Thoracic aorta (tissue), 2 donors: ENCODE data around the gene JAKMIP2. TPM values are rescaled to one million over a fixed set of nuclear protein-coding genes. Genes with fewer than 3 reads are reported as not detected.

Source experiments
- ATAC-seq: fragments of 150-250 bp; one replicate; pipeline ENCODE4 v1.8.0; 2017; ENCODE audit warnings: low read depth; ENCODE audit not compliant: insufficient number of reproducible peaks, low FRiP score
- DNase-seq: peaks from one replicate; pipeline ENCODE4 v3.0.0-alpha.2; 2020; ENCODE audit warnings: low spot score
- H3K27ac ChIP-seq, 2 donors: fragments of 200-600 bp; sonication (generic); 1 replicate in 1 of 2; 2 replicates in 1 of 2; pipeline ENCODE4 v1.5.1; 2016; ENCODE audit warnings: mild to moderate bottlenecking in 2 of 2, moderate library complexity in 2 of 2
- H3K27me3 ChIP-seq: fragments of 200-600 bp; sonication (generic); replicated peaks from 2 replicates; pipeline ENCODE4 v1.6.0; 2016; ENCODE audit warnings: mild to moderate bottlenecking; ENCODE audit not compliant: insufficient read depth
- H3K36me3 ChIP-seq: fragments of 200-600 bp; sonication (generic); one replicate; pipeline ENCODE4 v1.5.1; 2016
- H3K4me1 ChIP-seq, 2 donors: fragments of 200-600 bp; sonication (generic); 1 replicate in 1 of 2; 2 replicates in 1 of 2; pipeline versions ENCODE4 v1.5.1 to v1.6.0; 2016; ENCODE audit warnings: low read depth in 2 of 2, mild to moderate bottlenecking in 1 of 2; ENCODE audit not compliant: control insufficient read depth in 1 of 2
- H3K4me3 ChIP-seq: fragments of 200-600 bp; sonication (generic); 2 replicates; pipeline ENCODE4 v1.5.1; 2016; ENCODE audit warnings: mild to moderate bottlenecking
- H3K9me3 ChIP-seq: fragments of 200-600 bp; sonication (generic); 2 replicates; pipeline ENCODE4 v1.5.1; 2016
- total RNA-seq, 2 donors: library from RNA; depleted of rRNA; stranded (reverse); fragments of >200 nt; gene quantifications; one replicate each; pipeline versions ENCODE4 v1.1.0 to v1.2.3, GENCODE V29; 2016
- TF ChIP-seq, protein P1 (sequence below): fragments of 200-600 bp; sonication (generic); IDR thresholded peaks from one replicate; pipeline ENCODE4 v1.5.1; 2019; ENCODE audit warnings: antibody characterized with exemption

The JAKMIP2 gene
- total RNA-seq, 2 donors from 2014 or later = 0.49 to 1.6 TPM

DNA sequence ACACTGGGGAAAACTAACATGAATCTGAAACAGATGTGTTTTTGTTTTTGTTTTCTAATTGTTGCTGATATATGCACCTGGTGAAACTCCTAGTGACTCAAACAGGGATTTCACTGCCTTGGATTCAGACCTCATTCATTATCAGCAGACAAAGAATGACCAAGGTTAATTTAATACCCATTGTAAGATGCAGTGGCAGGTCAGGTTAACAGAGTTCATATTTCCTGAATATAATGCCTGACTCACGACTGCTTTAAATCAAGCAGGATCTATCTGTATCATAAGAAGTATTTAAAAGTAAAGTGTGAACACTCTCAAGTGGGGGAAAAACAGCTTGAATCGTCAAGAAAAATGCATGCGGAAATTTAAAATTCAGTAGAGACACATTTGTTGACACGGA is 5.5 kb downstream of the JAKMIP2 start:
- DNase-seq = no peak
- no peak for ATAC-seq
- Histone ChIP-seq H3K4me1 (no peaks in the 10 kb centered on the region), H3K4me3 (no peak overlapping the region), H3K9me3 (no peaks in the 10 kb centered on the region), H3K27ac (no peak overlapping the region), H3K36me3 (no peaks in the 10 kb centered on the region), H3K27me3 (no peaks in the 10 kb centered on the region)
- TF ChIP-seq, protein P1, sequence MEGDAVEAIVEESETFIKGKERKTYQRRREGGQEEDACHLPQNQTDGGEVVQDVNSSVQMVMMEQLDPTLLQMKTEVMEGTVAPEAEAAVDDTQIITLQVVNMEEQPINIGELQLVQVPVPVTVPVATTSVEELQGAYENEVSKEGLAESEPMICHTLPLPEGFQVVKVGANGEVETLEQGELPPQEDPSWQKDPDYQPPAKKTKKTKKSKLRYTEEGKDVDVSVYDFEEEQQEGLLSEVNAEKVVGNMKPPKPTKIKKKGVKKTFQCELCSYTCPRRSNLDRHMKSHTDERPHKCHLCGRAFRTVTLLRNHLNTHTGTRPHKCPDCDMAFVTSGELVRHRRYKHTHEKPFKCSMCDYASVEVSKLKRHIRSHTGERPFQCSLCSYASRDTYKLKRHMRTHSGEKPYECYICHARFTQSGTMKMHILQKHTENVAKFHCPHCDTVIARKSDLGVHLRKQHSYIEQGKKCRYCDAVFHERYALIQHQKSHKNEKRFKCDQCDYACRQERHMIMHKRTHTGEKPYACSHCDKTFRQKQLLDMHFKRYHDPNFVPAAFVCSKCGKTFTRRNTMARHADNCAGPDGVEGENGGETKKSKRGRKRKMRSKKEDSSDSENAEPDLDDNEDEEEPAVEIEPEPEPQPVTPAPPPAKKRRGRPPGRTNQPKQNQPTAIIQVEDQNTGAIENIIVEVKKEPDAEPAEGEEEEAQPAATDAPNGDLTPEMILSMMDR = no peak

DNA sequence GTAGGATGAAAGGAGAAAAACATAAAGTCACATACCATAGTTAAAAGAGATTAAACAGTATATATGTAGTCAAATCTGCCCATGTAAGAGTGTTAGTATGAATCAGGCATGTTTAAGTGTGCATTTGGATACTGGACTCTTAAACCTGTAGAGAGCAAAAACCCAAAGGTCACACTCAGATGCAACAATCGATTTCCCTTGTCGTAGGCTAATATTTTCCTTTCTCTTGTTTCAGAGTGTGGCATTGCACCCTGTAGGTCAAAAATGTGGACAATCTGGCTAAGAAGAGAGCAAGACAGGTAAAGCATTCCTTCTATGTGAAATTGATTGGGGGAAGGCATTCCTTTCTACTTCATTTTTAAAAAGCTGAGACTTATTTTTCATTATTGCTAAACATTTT is 8.9 kb downstream of the JAKMIP2 start:
- DNase-seq (no peak), ATAC-seq (no peak)
- H3K27ac ChIP-seq = no peak overlapping the region
- H3K36me3 ChIP-seq = no peaks in the 10 kb centered on the region
- no peak overlapping the region for H3K4me3 ChIP-seq
- H3K4me1 ChIP-seq = no peaks in the 10 kb centered on the region
- H3K27me3 ChIP-seq = no peaks in the 10 kb centered on the region
- H3K9me3 ChIP-seq = no peaks in the 10 kb centered on the region
- TF ChIP-seq, protein P1 = no peak

DNA sequence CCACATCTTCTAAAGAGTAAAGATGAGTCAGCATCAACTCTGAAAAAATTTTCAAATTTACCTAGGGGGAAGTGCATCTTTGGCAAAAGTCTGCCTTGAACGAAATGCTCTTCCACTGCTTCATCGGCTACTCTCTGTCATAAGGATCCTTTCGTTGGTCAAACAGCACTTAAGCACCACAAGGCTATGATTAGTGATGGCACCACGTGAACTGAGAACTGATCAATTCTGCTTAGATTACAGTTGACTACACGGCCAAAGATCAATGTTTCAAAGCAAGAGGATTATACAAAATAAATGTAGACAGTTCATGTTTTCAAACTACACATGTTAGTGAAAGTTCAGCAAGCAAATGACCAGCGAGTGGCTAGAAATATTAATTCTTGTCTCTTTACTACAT is 9.4 kb downstream of the JAKMIP2 start:
- Histone ChIP-seq H3K27me3 (no peaks in the 10 kb centered on the region), H3K27ac (no peak overlapping the region), H3K4me1 (no peaks in the 10 kb centered on the region), H3K36me3 (no peaks in the 10 kb centered on the region), H3K4me3 (no peak overlapping the region), H3K9me3 (no peaks in the 10 kb centered on the region)
- DNase-seq (no peak), ATAC-seq (no peak)
- TF ChIP-seq, protein P1 = no peak

DNA sequence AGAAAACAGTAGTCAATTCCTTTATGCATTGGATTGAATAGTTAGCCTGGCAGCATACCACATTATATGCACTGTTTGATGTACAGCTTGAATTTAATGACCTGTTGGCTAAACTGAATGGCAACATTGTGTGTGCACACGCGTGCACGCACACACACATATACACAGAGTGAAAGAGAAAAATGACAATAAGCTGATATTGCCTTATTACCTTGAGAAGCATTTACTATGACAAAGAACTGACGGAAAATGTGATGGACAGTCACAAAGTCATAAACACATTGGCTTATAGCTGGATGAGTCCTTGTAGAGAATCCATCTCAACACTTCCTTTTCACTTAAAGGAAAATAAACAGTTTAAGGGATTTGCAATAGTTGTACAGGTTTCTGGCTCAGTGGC is 15.5 kb downstream of the JAKMIP2 start:
- Histone ChIP-seq H3K27ac (no peak overlapping the region), H3K4me3 (no peak overlapping the region), H3K36me3 (no peaks in the 10 kb centered on the region), H3K9me3 (no peaks in the 10 kb centered on the region), H3K4me1 (no peaks in the 10 kb centered on the region), H3K27me3 (no peaks in the 10 kb centered on the region)
- ATAC-seq (no peak), DNase-seq (no peak)
- TF ChIP-seq, protein P1 = no peak

DNA sequence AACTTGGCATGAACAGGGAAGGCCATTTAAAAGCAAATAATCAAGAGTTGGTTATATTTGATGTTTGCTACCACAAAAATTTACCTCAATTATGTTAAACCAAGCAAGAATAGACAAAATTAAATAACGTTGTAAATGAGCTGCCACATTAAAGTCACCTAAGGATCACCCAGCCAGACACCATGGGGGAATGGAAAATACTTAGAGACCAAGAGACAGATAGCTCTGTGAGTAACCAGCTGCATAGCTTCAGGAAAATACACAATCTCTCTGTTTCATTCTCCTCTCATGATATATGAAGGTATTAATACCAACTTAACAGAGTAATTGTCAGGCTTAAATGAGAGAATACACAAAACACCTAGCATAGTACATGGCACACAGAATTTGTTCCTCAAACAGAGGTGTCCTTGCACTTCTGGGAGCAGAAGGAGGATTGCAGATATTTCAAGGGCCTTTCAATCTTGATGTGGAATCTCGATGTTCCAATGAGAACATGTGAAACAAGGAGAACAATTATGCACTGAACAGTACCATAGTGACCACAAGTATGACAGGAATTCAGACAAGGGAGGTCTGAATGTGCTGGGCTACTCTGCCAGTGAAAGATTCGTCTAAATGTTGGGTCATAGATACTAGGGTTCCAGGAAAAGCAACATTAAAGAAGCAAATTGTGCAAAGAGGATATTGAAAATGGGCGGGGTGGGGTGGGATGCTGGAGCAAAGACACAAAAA is 18.6 kb downstream of the JAKMIP2 start:
- no peak overlapping the region for H3K27ac ChIP-seq
- no peak overlapping the region for H3K4me3 ChIP-seq
- H3K9me3 ChIP-seq = no peaks in the 10 kb centered on the region
- no peaks in the 10 kb centered on the region for H3K36me3 ChIP-seq
- no peak for DNase-seq
- no peak for ATAC-seq
- H3K27me3 ChIP-seq = no peaks in the 10 kb centered on the region
- TF ChIP-seq, protein P1 = no peak
- H3K4me1 ChIP-seq = no peaks in the 10 kb centered on the region
